Adipocyte (in vitro differentiated cells): ENCODE results near the gene ZNF563.
A peak's percentile ranks its signal among the peaks of the same experiment; 100 is the strongest.

Experiments
- DNase-seq: peaks from one replicate; pipeline ENCODE4 v3.0.0-alpha.2; 2015; ENCODE audit warnings: low read depth
- H3K27me3 ChIP-seq: replicated peaks from 2 replicates; pipeline ENCODE4 v1.7.0; 2013; ENCODE audit warnings: mild to moderate bottlenecking, low read length, moderate library complexity; ENCODE audit not compliant: control insufficient read depth, insufficient read depth
- H3K36me3 ChIP-seq: 2 replicates; pipeline ENCODE4 v1.7.0; 2013; ENCODE audit warnings: low read length, mild to moderate bottlenecking, moderate library complexity; ENCODE audit not compliant: control insufficient read depth, insufficient read depth, severe bottlenecking
- H3K4me1 ChIP-seq: 2 replicates; pipeline ENCODE4 v1.7.0; 2013; ENCODE audit warnings: mild to moderate bottlenecking, low read length, moderate library complexity; ENCODE audit not compliant: control insufficient read depth, insufficient read depth
- H3K4me3 ChIP-seq: 2 replicates; pipeline ENCODE4 v1.7.0; 2013; ENCODE audit warnings: mild to moderate bottlenecking, low read length, moderate library complexity
- H3K9ac ChIP-seq: 2 replicates; pipeline ENCODE4 v1.7.0; 2013; ENCODE audit warnings: mild to moderate bottlenecking, low read length, moderate library complexity
- H3K9me3 ChIP-seq: 2 replicates; pipeline ENCODE4 v1.7.0; 2013; ENCODE audit warnings: mild to moderate bottlenecking, low read length, moderate library complexity; ENCODE audit not compliant: control insufficient read depth

Gene ZNF563

GRCh38 chr19:12289790-12290065 lies 43.7 kb downstream of the ZNF563 start:
- Histone ChIP-seq H3K27me3 (no peaks in the 10 kb centered on the region), H3K9me3 (no peaks in the 10 kb centered on the region), H3K4me3 (no peak overlapping the region), H3K36me3 (peaks cover 20% of the 10 kb centered on the region), H3K4me1 (peaks cover 20% of the 10 kb centered on the region), H3K9ac (no peak overlapping the region)
- no peak for DNase-seq

GRCh38 chr19:12287958-12288500 lies 45.4 kb downstream of the ZNF563 start:
- Histone ChIP-seq H3K4me3 (no peak overlapping the region), H3K27me3 (no peaks in the 10 kb centered on the region), H3K36me3 (peaks cover 28% of the 10 kb centered on the region), H3K9me3 (peaks cover 1% of the 10 kb centered on the region), H3K9ac (no peak overlapping the region), H3K4me1 (peaks cover 14% of the 10 kb centered on the region)
- no peak for DNase-seq

GRCh38 chr19:12284631-12285030 lies 48.8 kb downstream of the ZNF563 start:
- Histone ChIP-seq H3K4me1 (peaks cover 12% of the 10 kb centered on the region), H3K27me3 (no peaks in the 10 kb centered on the region), H3K9me3 (peaks cover 30% of the 10 kb centered on the region), H3K4me3 (no peak overlapping the region), H3K36me3 (peaks cover 37% of the 10 kb centered on the region), H3K9ac (no peak overlapping the region)
- DNase-seq = no peak

DNA sequence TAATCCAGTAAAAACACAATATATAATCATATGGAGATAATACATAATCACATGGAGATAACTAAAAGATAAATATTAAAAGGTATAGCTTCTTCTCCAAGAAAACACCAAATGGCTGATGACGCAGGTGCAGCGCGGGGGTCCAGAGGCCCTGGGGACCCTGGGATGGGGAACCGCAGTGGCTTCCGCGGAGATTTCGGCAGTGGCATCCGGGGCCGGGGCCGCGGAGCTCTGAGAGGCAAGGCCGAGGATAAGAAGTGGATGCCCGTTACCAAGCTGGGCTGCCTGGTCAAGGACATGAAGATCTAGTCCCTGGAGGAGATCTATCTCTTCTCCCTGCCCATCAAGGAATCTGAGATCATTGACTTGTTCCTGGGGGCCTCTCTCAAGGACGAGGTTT lies 49.2 kb downstream of the ZNF563 start:
- Histone ChIP-seq H3K4me1 (peaks cover 9% of the 10 kb centered on the region), H3K9me3 (peaks cover 34% of the 10 kb centered on the region), H3K9ac (no peak overlapping the region), H3K36me3 (peaks cover 40% of the 10 kb centered on the region), H3K27me3 (no peaks in the 10 kb centered on the region), H3K4me3 (no peak overlapping the region)
- no peak for DNase-seq

GRCh38 chr19:12278713-12279112 lies 54.7 kb downstream of the ZNF563 start:
- no peak for DNase-seq
- H3K9ac ChIP-seq = no peak overlapping the region
- H3K4me1 ChIP-seq = no peaks in the 10 kb centered on the region
- H3K4me3 ChIP-seq = peak overlapping the region; percentile 26
- no peaks in the 10 kb centered on the region for H3K27me3 ChIP-seq
- peaks cover 89% of the 10 kb centered on the region for H3K9me3 ChIP-seq
- H3K36me3 ChIP-seq = peaks cover 63% of the 10 kb centered on the region

DNA sequence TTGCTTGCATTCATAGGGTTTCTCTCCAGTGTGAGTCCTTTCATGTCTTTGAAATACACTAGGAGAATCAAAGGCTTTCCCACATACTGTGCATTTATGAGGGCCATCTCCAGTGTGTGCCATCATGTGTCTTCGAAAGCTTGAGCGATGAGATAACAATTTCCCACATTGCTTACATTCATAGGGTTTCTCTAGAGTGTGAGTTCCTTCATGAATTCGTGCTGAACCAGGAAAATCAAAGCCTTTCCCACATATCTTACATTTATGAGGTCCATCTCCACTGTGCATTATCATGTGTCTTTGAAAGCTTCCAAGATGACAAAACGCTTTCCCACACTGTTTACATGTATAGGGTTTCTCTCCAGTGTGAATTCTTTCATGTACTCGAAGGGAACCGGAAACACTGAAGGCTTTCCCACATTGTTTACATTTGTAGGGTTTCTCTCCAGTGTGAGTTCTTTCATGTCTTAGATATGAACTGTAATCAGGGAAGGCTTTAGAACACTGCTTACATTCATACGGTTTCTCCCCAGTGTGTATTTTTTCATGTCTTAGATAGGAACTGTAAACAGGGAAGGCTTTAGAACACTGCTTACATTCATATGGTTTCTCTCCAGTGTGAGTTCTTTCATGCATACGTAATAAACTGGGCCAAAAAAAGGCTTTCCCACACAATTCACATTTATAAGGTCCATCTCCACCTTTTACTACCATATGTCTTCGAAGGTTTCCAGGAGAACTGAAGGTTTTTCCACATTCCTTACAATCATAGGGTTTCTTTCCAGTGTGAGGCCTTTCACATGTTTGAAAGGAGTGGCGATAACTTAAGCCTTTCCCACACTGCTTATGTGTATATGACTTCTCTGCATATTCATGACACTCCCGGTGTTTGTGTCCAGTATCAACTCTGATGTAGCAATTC lies 60.2 kb downstream of the ZNF563 start:
- H3K36me3 ChIP-seq = peaks cover 91% of the 10 kb centered on the region

DNA sequence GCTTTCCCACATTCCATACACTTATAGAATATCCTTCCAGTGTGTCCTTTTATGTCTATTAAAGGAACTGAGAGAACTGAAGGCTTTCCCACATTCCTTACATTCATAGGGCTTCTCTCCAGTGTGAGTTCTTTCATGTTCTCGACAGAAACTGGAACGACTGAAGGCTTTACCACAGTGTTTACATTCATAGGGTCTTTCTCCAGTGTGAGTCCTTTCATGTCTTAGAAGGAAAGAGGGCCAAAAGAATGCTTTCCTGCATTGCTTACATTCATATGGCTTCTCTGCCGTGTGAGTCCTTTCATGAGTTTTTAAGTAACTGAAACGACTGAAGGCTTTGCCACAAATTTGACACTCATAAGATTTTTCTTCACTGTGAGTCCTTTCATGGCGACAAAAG lies 61.0 kb downstream of the ZNF563 start:
- Histone ChIP-seq H3K9ac (no peak overlapping the region), H3K4me3 (peak overlapping the region; percentile 76), H3K4me1 (no peaks in the 10 kb centered on the region), H3K36me3 (peaks cover 86% of the 10 kb centered on the region), H3K9me3 (peaks cover 98% of the 10 kb centered on the region), H3K27me3 (no peaks in the 10 kb centered on the region)
- DNase-seq = no peak

More for the DNA sequence above, 60.2 kb downstream of the ZNF563 start:
- H3K9ac ChIP-seq = no peak overlapping the region
- H3K27me3 ChIP-seq = no peaks in the 10 kb centered on the region
- H3K4me1 ChIP-seq = no peaks in the 10 kb centered on the region
- peak overlapping the region; percentile 76 for H3K4me3 ChIP-seq
- DNase-seq = no peak
- H3K9me3 ChIP-seq = peaks cover 98% of the 10 kb centered on the region

DNA sequence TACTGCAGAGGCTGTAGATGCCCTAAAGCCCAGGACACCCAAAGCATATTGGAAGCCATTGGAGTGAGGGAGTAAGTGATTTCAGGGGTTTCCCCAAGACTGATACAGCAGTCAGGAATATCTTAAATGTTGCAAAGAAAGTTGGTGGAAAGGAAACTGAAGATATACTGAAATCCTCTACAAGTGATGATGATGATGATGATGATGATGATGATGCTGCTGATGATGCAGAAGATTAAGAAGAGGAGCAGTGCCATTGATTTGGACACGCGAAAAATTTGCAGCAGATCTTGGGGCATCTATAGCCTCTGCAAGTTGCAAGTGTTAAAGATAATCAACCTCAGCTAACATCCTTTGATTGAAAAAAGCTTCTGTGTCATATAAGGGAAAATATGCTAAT lies 62.6 kb downstream of the ZNF563 start:
- Histone ChIP-seq H3K9me3 (peaks cover 97% of the 10 kb centered on the region), H3K4me1 (no peaks in the 10 kb centered on the region), H3K9ac (no peak overlapping the region), H3K36me3 (peaks cover 75% of the 10 kb centered on the region), H3K27me3 (no peaks in the 10 kb centered on the region), H3K4me3 (peak overlapping the region; percentile 76)
- no peak for DNase-seq
